Keratinocyte (primary cell): ENCODE results near the gene LRP1B. TPM values are rescaled to one million over a fixed set of nuclear protein-coding genes. Genes with fewer than 3 reads are reported as not detected.

Experiments used
- DNase-seq: peaks from one replicate; pipeline ENCODE4 v3.0.0-alpha.2; 2011; ENCODE audit warnings: low read depth, missing footprints, low spot score
- FAIRE-seq: peaks from 2 replicates; lab custom pipeline; 2011; peaks lifted over from hg19 to GRCh38; lab: Jason Lieb, UNC
- H2AFZ ChIP-seq: 2 replicates; pipeline ENCODE4 v1.6.0; 2012; ENCODE audit warnings: low read length, control low read depth, inconsistent platforms; ENCODE audit not compliant: control insufficient read depth
- H3K27ac ChIP-seq: 2 replicates; pipeline ENCODE4 v1.5.1; 2011; ENCODE audit warnings: low read length; ENCODE audit not compliant: control insufficient read depth, insufficient read depth
- H3K27me3 ChIP-seq: 3 replicates; pipeline ENCODE4 v1.6.0; 2011; ENCODE audit warnings: low read length; ENCODE audit not compliant: control insufficient read depth, insufficient read depth; ENCODE audit errors: extremely low read depth
- H3K36me3 ChIP-seq, 2 experiments: 2 replicates in 1 of 2; 3 replicates in 1 of 2; pipeline ENCODE4 v1.5.1; 2011; ENCODE audit warnings: low read length in 2 of 2, mild to moderate bottlenecking in 1 of 2; ENCODE audit not compliant: control insufficient read depth in 2 of 2, insufficient read depth in 2 of 2; ENCODE audit errors: extremely low read depth in 1 of 2
- H3K4me1 ChIP-seq: 3 replicates; pipeline ENCODE4 v1.5.1; 2011; ENCODE audit warnings: low read length; ENCODE audit not compliant: control insufficient read depth, insufficient read depth; ENCODE audit errors: extremely low read depth
- H3K4me2 ChIP-seq: 3 replicates; pipeline ENCODE4 v1.6.0; 2011; ENCODE audit warnings: low read depth, low read length; ENCODE audit not compliant: control insufficient read depth, insufficient read depth; ENCODE audit errors: extremely low read depth
- H3K4me3 ChIP-seq, 3 experiments: fragments of 200-600 bp in 1 of 3; sonication (generic) in 1 of 3; 2 replicates in 2 of 3; 3 replicates in 1 of 3; pipeline ENCODE4 v1.5.1; 2011 to 2016; ENCODE audit warnings: low read length in 3 of 3, mild to moderate bottlenecking in 3 of 3, control low read depth in 2 of 3, inconsistent platforms in 1 of 3, low read depth in 1 of 3, mixed read lengths in 1 of 3, mixed run types in 1 of 3, moderate library complexity in 1 of 3; ENCODE audit not compliant: control insufficient read depth in 2 of 3, insufficient read depth in 2 of 3; ENCODE audit errors: extremely low read depth in 1 of 3
- H3K79me2 ChIP-seq: 2 replicates; pipeline ENCODE4 v1.6.0; 2012; ENCODE audit warnings: low read length; ENCODE audit not compliant: control insufficient read depth, insufficient read depth
- H3K9ac ChIP-seq: 3 replicates; pipeline ENCODE4 v1.6.0; 2011; ENCODE audit warnings: low read length; ENCODE audit not compliant: control insufficient read depth, insufficient read depth; ENCODE audit errors: extremely low read depth
- H3K9me1 ChIP-seq: 3 replicates; pipeline ENCODE4 v1.6.0; 2011; ENCODE audit warnings: low read length; ENCODE audit not compliant: control insufficient read depth, insufficient read depth; ENCODE audit errors: extremely low read depth
- H3K9me3 ChIP-seq: 2 replicates; pipeline ENCODE4 v1.5.1; 2012; ENCODE audit warnings: low read depth, low read length; ENCODE audit not compliant: control insufficient read depth
- H4K20me1 ChIP-seq: 3 replicates; pipeline ENCODE4 v1.6.0; 2011; ENCODE audit warnings: low read length; ENCODE audit not compliant: control insufficient read depth, insufficient read depth; ENCODE audit errors: extremely low read depth
- CTCF ChIP-seq, 3 experiments: IDR thresholded peaks in 1 of 3; conservative IDR thresholded peaks in 1 of 3; optimal IDR thresholded peaks in 1 of 3; 2 replicates in 2 of 3; 3 replicates in 1 of 3; pipeline versions ENCODE3 to v1.5.1; 2011; ENCODE audit warnings: low read length in 3 of 3, mild to moderate bottlenecking in 3 of 3, moderate library complexity in 2 of 3, control low read depth in 1 of 3, inconsistent platforms in 1 of 3; ENCODE audit not compliant: insufficient read depth in 2 of 3; ENCODE audit errors: extremely low read depth in 1 of 3
- EZH2 ChIP-seq: IDR thresholded peaks from one replicate; pipeline ENCODE4 v1.6.1; 2012; ENCODE audit warnings: inconsistent platforms, mild to moderate bottlenecking, low read length, moderate library complexity
- dilution Hi-C: fragments of 300-500 bp; cut with MboI; formaldehyde crosslinking; loops from one replicate; pipeline ENCODE4 v1.7.0; 2020; ENCODE audit warnings: low sequenced_read_pairs; ENCODE audit not compliant: extremely low pct_ligation_motif_present
- polyA plus RNA-seq, 5 experiments: library from polyadenylated mRNA; depleted of rRNA in 3 of 5; stranded (reverse) in 3 of 5; stranded (forward) in 1 of 5; unstranded in 1 of 5; fragments of >200 nt; gene quantifications; 1 replicate in 1 of 5; 2 replicates in 3 of 5; 3 replicates in 1 of 5; pipeline versions ENCODE4 v1.2.1 to v1.2.3, GENCODE V29; 2011 to 2012; ENCODE audit warnings: missing spikeins in 2 of 5, low read depth in 1 of 5, low replicate concordance in 1 of 5

Gene LRP1B
- polyA plus RNA-seq, 1 donor (not counting 4 experiments of a cell fraction or from before 2014, with no cell fraction given): not detected

GRCh38 chr2:141384676-141385075 is 746.1 kb downstream of the LRP1B start:
- dilution Hi-C loops: no loop called here
- no peak overlapping the region for H2AFZ ChIP-seq
- DNase-seq (no peak), FAIRE-seq (no peak)
- no peaks in the 10 kb centered on the region for H3K4me1 ChIP-seq
- no peak overlapping the region for H3K4me2 ChIP-seq
- H4K20me1 ChIP-seq: no peaks in the 10 kb centered on the region
- H3K27ac ChIP-seq: no peak overlapping the region
- no peaks in the 10 kb centered on the region for H3K9me3 ChIP-seq
- TF ChIP-seq CTCF (optimal IDR thresholded peaks at IDR 0.05 in 1 of 3, IDR thresholded peaks at IDR 0.05 in 1 of 3, conservative IDR thresholded peaks at IDR 0.05 in 1 of 3; ENCODE audit: extremely low read depth in 1 of 3, insufficient read depth in 2 of 3, low read length in 3 of 3) (no peak), EZH2 (no peak)
- H3K9me1 ChIP-seq: no peaks in the 10 kb centered on the region
- H3K9ac ChIP-seq: no peak overlapping the region
- H3K79me2 ChIP-seq: no peaks in the 10 kb centered on the region
- no peak overlapping the region for H3K4me3 ChIP-seq
- H3K36me3 ChIP-seq: no peaks in the 10 kb centered on the region
- no peaks in the 10 kb centered on the region for H3K27me3 ChIP-seq

DNA sequence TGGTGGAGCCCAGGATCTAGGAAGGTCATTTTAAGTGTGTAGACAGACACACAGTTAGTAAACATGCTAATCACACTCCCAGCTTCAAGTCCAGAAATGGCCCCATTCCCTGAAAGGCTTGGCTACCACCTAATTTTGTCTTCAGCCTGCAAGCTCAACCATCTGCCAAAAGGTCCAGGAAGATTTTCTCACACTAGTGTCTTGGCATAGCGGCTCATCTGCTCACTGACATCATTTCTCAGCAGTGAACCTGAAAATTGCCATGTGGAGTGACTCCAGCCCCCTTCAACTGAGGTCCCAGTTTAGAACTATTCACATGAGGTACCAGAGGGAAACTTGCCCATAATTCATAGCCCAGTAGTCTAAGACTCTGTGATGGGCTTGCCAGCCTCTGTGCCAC is 748.9 kb downstream of the LRP1B start:
- Histone ChIP-seq H3K4me2 (no peak overlapping the region), H3K4me3 (no peak overlapping the region), H3K27ac (no peak overlapping the region), H3K4me1 (no peaks in the 10 kb centered on the region), H3K9me1 (no peaks in the 10 kb centered on the region), H3K27me3 (no peaks in the 10 kb centered on the region), H3K9ac (no peak overlapping the region), H4K20me1 (no peaks in the 10 kb centered on the region), H3K9me3 (no peaks in the 10 kb centered on the region), H2AFZ (no peak overlapping the region), H3K79me2 (no peaks in the 10 kb centered on the region), H3K36me3 (no peaks in the 10 kb centered on the region)
- dilution Hi-C loops: no loop called here
- FAIRE-seq: no peak
- no peak for TF ChIP-seq EZH2
- TF ChIP-seq CTCF (optimal IDR thresholded peaks at IDR 0.05 in 1 of 3, IDR thresholded peaks at IDR 0.05 in 1 of 3, conservative IDR thresholded peaks at IDR 0.05 in 1 of 3; ENCODE audit: extremely low read depth in 1 of 3, insufficient read depth in 2 of 3, low read length in 3 of 3): no peak
- no peak for DNase-seq
